ENCODE results near the gene HDAC4.

HDAC4 gene

DNA sequence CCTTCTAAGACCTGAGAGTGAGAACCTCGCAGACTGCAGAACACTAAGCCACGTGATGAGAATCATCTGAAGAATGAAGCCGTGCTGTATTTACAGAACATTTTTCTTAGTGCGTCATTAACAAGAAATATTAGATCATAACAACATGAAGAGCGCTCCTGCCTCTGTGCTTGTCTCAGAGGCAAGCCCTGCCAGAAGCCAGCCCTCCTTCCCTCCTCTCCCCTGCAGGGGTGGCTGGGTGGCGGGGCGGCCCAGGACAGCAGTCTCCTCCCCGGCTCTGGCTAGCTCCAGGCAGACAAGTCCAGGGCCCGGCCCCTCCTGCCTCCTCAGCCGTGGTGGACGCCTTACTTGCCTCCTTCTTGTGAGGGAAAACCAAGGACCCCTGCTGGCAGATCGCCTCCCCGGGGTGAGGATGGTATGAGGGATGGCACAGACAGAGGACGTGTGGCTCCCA is 290.2 kb downstream of the HDAC4 start:
- DNase-seq = no peak

DNA sequence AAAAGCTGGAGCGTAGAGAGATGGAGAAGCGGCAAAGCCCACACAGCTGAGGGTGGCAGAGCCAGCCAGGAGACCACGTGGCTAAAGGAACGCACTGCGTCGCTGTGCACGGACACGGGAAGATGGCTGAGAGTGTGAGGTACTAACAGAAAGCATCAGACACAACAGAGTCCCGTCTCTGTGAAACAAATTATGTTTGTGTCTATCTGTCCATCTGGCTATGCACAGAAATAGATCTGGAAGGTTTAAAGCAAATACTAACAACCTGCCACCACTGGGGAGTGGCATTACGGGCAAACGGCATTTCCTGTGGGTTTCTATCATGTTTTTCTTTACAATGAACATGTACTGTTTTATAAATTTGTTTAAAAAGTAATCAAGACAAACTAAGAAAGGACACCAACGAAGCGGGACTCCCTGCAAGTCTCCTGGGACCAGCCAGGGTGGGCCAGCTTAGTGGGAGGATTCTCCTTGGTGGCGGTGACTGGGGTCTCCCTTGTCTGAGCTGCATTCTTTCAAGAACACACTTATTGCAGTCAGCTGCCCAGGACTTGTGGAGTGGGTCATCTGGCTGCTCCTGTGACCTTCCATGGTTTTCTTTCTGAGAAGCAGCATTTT is 290.8 kb downstream of the HDAC4 start:
- no peak for DNase-seq

DNA sequence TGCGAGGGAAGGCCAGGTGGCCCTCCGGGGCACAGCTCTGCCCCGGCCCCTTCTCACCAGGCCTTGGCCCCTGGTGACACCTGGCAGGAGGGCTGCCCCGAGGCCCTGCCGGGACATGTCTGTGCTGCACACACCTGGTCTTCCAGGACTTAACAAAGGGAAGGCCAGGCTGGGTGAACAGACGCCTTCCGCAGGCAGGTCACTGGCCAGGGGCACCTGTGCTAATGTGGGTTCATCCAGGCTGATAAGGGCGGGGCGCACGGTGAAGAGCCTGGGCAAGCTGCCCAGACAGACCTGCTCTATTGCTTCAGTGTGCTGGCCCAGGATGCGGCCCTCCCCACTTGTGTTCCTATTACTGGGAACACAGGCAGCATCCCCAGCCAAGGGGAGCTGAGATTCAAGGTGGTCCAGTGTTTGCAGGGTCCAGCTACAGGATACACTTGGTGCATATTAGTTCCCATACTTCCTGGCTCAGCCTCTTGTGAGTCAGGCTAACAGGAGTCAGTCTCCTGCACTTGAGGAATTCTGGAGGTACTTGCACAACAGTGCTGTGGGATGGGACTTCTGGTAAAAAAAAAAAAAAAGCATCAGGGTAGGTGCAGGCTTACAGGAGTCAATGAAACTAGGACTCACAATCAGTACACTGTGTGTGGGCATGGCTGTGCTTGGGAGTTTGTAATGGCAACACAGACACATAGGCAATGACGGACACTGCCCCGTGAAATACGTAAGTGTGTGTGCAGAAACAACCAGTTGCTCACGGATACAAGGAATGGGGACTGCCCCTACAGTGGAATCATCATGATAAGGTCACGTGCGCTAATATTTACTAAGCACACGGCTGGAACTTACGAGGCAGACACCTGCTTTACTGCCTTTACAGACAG is 291.5 kb downstream of the HDAC4 start:
- DNase-seq = no peak

DNA sequence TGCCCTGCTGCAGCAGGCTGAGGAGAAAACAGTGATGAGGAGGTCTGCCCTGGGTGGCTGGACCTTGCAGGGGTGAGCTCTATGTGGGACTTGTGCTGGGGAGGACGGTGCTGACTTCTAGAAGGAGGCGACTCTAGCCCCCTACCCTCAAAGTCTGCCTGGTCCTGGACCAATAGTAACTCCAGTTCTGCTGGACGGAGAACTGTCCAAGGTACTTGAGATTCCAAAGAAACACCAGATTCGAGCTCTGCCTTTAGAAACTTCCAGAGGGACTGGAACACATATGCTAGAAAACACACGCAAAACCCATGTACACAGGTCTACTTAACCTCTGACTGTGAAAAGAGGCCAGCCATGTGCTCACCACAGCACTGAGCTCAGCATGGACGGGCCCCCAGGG is 292.4 kb downstream of the HDAC4 start:
- no peak for DNase-seq

DNA sequence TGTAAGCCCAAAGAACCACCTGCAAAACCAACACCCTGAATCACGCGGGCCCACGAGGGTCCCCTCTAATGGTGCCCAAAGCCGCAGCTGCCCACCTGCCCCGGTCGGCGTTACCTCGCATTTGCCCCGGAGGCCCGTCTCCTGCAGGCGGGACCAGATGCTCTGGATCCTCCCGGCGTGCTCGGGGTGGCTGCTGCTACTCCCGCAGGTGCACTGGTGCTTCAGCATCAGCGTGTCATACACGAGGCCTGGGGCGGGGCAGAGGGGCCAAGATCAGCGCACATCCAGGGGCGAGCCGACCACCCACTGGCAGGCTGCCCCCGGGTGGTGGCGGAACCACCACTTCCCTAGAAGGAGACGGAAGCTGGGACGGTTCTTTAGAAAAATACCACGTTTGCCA is 292.9 kb downstream of the HDAC4 start:
- DNase-seq = no peak

DNA sequence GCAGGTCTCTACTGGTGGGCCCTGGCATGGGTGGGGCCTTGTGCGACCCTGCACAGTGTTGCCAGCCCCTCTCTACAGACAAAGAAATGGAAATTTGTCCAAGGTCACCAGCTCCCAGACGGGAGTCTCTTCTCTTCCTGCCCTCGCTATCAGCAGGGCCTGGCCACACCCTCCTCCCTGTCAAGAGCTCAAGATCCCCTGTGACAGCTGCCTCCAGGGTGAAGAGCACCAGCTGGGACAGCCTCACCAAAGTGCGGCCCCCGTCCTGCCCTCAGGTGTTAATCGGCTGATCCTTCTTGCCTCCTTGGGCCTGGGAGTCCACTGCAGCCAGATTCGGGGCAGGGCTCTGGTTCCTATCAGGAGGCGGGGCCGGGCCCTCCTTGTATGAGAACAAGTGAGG is 293.9 kb downstream of the HDAC4 start:
- DNase-seq = no peak

DNA sequence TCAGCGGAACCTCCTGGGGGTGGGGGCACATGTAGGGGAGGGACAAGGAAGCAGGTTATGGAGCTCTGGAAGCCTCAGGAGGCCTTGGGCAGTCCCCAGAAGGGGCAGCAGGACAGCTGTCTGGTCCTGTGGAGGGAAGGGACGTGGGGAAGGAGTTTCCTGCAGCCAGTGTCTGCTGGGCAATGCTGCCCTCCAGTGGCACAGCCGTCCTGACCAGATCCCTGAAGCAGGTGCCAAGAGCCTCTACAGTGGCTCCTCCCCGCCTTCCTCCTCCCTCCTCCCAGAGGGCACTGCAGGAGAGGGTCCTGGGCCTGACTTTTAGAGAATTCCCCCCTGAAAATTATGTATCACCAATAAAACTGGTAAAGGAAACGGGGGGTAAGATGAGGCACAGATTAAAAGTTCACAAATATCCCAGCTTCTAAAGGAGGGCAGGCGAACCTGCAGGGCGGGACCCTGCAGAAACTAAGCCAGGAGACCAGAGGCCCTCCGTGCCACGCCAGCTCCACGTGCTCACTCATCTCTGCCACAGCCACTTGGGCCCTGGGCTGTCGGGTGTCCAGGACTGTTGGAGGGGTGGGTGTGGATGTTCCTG is 294.4 kb downstream of the HDAC4 start:
- no peak for DNase-seq

DNA sequence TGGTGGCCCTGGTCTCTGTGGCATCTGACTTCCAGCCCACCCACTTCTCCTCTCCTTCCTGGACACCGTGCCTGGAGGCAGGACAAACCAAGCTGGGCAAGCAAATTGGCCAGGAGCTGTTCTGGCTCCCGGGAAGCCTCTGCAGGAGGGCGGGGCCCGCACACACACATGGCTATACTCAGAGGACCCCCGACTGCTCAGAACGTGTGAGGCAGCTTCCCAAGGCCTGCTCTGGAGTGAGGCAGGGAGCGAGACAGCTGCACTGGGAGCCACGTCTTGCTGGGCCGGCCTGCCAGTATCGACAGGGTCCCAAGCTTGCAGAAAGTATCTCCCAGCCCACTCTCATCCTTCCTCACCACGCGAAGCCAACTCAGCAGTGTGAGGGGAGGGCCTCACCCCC is 295.6 kb downstream of the HDAC4 start:
- DNase-seq = no peak

DNA sequence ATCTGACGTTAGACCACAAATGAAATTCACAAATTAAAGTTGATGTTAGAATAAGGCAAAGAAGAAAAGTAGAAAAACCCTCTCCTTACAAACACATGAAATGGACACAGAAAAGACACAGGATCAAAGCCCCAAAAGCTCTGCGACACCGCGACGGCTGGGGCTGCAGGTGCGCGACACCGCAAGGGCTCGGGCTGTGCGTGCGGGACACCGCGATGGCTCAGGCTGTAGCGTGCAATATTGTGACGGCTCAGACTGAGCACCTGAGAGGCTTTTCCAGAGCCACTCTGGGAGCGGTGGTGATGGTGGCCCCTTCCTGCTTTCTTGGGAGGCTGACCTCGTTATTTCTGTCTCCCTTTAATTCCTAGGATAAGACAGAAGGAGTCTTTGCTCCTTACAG is 296.0 kb downstream of the HDAC4 start:
- DNase-seq = no peak

DNA sequence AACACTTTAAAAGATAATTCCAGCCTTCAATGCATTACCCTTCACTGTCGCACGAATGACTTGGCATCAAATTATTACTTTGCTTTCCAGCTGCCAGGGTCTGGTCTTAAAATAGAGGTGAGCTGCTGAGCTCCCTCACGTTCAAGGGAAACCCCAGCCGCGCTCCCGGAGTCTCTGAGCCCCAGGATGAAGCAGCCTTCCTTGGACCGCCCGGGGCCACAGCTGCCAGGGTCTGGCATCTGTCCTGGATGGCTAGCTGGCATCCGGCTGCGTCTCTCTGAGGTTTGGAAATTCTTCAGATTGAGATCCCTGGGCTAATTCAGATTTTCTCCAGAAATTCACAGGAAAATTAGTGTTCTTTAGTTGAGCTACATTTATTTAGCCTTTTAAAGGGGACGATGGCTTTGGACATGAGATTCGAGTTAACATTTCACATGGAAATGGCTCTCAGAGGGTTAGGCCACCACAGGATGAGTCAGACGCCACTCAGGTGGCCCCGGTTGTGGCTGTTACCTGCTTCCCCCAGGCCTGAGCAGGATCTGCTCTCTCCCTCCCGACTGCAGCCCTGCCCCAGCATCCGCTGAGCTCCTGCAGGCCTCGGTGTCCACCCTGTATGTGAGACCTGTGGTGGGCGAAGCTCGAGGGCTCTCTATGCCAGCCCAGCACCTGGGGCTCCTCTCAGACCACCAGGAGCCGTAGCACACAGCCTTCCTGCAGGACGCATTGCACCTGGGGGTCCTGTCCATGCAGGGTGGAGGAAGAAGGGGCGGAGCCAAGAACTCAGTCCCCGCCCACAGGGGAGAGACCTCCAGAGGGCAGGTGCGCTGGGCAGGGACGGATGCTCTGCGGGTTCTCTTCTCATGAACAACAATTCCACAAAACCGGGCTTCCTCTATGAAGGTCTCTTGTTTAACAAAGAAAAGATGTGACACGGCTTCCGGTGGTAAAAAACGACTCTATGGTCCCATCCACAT is 297.4 kb downstream of the HDAC4 start:
- no peak for DNase-seq

DNA sequence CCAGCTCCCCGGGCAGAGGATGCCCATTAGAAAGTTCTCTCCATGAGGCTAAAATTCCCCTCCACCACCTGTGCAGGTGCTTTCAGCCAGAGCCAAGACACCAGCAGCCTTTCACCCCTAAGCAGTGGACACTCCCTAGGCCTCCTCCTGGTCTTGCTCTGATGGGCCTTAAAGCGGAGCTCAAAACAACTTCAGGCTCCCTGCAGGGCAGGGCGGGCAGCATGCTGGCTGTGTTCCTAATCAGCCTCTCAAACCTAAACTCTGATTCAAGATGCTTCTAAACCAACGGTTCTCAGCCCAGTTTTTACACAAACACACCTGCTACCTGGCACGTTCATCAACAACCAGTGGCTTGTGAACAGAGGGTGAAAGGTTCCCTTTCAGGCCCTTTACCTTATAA is 298.6 kb downstream of the HDAC4 start:
- DNase-seq = no peak

DNA sequence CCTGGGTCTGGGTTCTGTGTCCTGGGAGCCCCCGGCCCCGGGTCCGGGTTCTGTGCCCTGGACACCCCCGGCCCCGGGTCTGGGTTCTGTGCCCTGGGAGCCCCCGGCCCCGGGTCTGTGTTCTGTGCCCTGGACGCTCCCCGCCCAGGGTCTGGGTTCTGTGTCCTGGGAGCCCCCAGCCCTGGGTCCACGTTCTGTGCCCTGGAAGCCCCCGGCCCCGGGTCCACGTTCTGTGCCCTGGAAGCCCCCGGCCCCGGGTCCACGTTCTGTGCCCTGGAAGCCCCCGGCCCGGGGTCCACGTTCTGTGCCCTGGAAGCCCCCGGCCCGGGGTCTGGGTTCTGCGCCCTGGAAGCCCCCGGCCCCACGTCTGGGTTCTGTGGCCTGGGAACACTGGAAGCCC is 299.0 kb downstream of the HDAC4 start:
- DNase-seq = no peak

DNA sequence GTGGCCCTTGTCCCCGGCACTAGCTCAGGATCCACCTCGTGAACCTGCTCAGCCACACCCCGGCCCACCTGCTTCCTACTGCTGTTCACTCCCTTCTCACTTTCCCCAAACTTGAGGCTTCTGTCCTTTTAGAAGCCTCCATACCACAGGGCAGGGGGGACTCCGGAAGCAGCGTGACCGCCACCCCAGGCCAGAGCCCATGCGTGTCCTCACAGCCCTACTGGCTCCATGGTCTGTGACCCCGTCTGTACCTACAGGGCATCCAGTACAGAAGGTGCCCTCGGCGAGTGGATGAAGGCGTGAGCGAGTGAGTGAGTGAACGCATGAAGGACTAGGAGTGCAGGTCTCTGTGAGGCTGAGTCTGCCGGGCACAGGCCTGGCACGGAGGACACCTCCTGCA is 299.7 kb downstream of the HDAC4 start:
- no peak for DNase-seq

DNA sequence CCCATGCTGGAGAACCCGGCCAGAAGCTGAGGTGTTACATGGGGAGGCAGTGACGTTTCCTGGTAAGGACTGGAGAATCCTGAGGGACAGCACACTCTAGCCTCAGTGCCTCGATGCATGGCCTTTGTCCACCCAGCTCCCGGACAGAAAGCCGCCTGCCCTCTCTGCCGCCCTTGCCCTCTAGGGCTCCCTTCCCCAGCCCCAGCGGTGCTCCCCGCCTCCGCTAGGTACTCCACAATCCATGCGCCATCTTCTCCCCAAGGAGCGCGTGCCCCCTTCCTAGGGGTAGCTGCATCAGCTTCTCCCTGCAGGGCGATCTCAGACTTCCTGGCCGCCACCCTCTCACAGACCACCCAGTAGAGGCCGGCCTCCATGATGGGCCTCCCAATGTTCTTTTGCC is 301.3 kb downstream of the HDAC4 start:
- no peak for DNase-seq

DNA sequence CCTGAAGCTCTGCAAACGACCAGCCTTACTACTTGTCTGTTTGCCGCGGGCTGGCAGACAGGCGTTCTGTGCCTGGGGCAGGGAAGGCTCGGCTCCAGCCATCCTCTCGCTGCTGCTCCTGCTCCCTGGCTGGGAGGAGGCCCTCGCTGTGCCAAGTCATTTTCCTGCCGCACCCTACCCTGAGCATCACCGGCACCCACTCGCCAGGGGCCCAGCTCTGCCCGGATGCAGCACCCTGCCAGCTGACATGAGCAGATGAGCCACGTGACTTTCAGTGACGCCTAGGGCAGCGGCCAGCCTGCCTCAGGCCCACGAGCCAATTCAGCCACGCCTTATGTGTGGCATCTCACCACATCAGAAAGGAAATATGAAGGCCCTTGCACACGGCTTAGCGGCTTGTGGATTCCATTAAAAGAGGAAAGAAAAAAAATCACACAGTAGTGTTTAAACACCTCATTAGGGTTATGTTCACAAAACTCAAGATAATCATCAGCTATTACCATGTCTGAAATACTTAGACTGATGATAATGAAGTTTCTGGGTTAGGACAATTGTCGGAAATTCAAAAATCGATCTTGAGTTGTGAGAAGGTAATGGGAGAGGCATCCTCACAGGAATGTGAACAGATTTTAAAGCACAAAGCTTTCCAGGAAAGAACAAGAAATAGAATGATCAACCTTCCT is 302.4 kb downstream of the HDAC4 start:
- no peak for DNase-seq

DNA sequence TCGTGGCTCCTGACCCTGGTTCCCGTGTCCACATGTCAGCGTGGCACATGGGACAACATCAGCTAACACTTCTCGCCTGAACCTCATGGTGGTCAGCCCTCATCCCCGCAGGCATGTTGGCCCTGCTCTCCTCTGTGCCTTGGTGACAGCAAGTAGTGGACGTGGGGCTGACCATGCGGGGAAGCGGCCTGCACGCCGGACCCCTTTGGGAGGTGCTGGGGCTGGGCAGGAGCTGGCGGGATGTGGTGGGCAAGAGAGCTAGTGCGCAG is 303.5 kb downstream of the HDAC4 start:
- DNase-seq = no peak

DNA sequence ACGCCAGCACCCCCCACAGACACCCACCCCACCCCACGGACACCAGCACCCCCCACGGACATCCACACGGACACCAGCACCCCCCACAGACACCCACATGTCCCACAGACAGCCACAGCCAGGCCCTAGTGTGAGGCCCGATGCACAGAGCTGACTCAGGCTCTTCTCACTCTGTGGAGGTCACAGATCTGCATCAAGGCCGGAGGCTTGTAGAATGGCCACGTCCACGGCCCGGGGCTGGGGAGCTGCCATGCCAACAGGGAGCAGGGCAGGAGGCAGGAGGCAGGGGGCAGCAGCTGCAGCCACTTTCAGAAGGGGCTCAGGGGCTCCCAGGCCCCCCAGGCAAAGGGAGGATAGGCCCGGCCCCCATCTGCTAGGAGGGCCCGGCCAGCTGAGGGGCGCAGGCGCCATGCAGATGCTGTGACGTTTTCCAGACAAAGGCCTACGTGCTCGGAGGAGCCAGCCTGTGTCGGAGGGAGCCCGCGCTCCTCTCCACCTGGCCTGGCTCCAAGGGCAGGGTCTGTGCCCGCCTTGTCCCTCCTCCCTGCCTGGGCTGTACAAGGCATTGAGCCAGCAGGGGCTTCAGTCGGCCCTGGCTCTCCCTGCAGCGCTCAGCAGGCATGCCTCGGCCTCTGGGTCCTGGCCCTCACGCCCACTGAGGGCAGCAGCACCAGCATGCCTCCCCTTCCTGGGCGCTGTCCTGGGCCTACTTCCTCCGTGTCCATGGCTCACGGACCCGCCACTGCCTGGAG is 304.0 kb downstream of the HDAC4 start:
- no peak for DNase-seq

DNA sequence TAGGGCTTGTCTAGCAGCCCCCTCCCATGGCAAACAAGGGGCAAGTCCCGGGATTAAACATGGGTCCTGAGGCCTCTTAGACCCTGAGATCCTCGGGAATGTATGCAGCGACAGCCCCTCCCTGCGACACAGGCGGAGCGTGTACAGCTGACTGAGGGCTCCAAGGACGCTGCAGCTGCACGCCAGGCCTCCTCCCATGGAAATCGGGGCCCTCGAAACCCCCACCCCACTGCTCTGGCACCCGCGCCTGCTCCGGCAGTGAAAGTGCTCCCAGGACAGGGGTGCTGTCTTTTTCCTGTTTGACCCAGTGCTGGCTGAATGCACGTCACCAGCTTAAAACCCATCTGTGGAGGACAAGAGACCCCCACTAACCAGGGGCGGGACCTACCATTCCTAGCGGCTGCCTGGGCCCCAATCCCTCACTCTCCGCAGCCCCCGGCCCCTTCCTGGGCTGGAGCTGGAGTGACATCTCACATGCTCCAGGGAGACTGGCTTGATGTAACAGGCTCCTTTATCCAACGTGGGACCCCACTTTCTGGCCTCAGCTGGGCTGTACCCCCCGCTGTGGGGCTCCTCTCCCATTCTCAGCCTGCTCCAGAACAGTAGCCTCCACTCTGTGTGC is 305.2 kb downstream of the HDAC4 start:
- no peak for DNase-seq

DNA sequence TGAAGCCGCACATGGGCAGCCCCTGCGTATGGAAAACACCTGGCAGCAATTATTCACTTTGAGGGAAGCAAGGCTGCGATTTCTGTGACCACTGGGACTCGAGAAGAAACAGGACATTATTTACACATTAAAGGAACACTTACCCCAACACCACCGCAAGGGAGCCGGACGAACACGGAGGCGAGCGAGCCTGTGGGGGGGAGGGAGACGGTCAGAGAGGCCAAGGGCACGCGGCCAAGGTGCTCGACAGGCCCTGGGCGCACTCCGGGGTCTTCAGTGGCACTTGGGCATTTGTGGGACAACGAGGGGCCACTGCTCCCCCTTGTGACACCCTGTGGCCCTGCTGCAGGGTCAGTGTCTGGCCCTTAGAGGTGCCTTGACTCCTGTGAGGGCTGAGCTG is 306.0 kb downstream of the HDAC4 start:
- no peak for DNase-seq

DNA sequence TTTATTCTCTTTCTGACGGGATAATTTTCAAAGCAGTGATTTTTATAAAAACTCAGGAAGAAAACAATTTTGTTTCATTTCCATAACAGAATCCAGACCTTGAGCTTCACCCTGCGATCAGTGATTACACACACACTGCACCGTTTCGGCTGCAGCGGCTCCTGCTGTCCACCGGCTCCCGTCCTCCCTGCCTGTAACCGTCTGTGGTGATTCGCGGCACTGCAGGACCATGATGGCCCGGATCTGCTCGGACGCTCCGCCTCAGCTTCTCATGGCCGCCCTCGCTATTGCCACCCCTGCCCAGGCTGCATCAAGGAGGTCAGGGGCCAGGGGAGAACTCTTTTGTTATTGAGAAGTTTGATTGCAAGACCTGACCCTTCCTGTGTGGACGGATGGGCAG is 306.9 kb downstream of the HDAC4 start:
- no peak for DNase-seq

DNA sequence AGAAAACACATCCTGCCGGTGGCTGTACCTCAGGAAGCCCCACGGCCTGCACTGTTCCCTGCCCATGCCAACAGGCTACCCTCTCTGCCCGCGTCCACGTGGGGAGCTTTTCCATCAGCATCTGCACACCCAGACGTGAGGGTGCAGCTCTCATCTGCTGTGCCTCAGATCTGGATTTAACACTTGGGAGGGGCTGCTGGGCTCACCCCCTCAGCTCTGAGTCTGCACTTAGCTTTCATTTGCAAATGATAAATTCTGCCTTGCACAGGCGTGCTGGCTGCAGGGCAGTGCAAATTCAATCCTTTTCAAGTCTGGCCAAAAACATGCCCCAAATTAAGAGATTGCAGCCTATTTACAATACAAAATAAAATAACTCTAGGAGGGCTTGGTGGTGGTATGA is 307.3 kb downstream of the HDAC4 start:
- DNase-seq = no peak
